ENCODE results near the gene HEYL.
"Not testable (repeated sequence)": the region's sequence is repeated elsewhere in the genome, so short reads cannot be mapped to it uniquely, and the experiment has no call there.

HEYL gene

DNA sequence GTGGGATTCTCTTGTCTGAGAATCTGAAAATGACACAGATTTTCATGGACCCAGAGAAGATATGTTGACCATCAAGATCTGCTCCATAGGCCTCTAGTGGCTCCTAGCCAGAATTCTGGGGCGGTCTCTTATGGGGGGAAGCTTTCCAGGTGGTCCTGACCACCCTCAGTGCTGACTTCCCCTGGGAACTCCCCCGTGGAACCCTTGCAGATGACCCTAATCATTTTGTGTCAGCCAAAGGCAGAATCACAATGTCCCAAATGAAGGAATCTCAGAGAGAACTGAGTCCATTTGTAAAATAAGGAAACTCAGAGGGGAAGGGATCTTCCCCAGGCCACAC, 3.6 kb downstream of the HEYL start:
- no peak for DNase-seq

DNA sequence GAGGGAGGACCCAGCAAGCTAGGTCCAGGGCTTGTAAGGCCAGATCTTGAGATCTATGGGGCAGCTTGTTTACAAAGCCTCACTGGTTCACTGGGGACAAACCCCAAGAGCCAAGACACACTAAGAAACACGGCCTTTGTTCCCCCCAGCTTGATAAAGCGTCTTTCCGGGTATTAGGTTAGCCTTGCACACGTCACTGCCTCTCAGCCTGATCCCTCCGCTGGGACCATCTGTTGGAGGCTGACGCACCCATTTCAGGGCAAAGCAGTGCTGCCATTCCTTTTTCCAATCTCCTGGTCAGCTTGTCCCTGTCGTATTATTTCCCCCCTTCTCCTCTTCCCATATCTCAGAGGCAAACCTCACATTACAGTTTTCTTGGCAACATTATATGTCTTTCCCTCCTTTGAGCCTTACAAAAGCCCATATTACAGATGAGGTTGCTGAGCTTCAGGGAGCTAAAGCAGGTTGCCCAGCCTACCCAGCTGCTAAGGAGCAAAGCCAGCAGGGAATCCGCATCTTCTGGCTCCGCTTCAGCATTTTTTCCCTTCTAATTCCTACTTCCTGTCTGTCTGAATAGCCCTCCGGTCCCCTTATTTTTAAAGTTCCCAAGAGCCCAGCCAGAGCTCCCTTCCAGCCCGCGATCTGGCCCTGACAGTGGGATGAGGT, 4.1 kb downstream of the HEYL start:
- DNase-seq: no peak

DNA sequence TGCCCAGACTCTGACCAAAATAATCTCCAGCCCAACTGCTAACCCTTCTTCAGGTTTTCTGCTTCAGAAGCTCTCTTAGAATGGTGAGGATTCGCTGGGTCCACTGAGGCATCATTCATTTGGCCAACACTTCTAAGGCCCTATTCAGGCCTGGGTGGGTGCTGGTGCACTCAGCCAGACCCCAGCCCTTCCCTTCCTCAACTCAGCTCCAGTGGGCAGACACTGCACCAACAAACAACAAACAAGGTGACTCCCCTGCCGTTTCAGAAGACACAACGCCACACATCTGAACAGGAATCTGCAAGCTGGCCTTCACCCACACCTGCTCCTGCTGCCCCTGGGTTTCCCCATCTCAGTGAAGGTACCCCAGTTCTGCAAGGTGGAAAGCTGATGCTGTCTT, 6.0 kb downstream of the HEYL start:
- DNase-seq: no peak

DNA sequence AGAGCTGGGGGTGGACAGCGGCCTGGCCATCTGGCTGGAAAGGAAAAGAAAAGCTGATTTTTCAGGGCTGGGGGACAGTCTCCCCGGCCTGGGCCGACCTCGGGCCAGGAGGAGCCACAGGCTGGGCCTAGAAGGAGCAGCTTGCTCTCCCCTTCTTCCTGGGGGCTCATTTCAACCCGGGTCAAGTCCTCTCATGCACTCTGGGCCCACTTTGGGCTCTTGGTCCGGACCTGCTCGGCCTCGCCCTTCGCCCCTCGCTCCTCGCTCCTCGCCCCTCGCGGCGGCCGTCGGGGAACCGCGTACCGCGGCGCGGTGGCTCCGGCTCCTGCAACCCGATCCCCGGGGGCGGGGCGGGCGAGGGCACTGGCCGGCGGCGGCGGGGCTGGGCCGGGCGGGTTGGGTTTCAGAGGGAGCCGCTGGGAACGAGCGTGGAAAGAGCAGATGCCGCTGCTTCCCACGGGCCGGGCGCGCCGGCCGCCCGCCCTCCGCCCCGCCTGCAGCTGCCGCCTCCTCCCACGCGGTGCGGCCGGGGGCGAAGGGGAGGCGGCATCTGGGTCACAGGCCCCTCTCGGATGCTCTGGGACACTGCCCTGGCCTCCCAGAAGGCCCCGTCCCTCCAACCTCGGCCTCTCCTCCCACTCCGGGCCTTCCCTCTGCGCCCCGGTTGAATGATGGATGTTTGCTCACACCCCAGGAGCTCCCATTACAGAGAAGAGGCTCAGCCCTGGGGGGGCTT, 6.6 kb downstream of the HEYL start:
- no peak for DNase-seq

DNA sequence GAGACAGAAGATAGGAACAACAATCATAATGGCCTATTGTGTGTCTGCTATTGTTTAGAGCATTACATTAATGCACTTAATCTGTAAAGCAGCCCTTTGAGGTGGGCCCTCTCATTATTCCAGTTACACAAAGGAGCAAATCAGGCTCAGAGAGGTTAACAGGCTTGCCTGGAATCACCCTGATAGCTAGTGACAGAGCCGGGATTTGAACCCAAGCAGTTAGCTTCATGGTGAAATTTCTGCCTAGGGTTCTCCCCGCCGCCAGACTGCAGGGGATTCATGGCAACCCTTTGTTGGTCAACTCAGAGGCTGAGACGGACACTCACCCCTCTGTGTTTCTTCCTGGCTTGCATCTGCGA, 7.1 kb downstream of the HEYL start:
- DNase-seq: no peak

DNA sequence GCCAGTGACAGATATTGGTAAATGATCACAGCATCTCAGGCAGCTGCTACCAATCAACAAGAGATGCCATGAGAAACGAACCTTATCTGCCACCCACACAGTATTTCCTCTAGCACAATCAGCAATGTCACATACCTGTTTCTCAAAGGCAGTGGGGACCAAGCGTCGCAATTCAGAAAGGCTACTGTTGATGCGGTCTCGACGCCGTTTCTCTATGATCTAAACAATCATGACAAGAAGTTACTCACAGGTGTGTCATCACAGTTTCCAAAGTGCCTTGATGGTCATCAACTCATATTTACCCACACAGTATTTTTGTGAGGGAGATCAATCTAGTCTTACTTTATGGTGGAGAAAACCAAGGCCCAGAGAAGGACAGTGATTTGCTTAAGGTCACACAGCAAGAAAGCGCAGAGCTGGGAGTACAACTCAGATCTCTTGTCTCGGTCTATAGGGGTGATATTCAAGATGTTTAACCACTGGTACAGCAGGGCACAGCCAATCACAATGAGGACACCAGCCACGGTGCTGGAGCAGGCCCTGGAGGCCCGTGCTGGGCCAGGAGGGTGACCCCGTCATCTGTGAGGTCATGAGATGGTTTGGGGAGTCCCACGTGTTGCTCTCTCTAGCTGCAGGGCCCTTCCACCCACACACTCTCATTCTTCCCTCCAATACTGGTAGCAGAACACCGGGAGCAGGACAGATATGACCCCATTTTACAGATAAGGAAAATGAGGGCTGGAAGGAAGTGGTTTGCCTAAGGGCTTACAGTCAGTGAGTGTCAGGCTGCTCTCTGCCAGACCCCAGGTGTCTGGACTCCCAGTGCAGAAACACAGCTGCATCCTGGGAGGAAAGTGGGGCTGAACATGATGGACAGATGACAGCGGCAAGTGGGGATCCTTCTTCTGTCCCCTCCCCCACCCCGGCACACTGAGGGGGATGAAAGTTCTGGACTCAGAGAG, 7.8 kb downstream of the HEYL start:
- no peak for DNase-seq

DNA sequence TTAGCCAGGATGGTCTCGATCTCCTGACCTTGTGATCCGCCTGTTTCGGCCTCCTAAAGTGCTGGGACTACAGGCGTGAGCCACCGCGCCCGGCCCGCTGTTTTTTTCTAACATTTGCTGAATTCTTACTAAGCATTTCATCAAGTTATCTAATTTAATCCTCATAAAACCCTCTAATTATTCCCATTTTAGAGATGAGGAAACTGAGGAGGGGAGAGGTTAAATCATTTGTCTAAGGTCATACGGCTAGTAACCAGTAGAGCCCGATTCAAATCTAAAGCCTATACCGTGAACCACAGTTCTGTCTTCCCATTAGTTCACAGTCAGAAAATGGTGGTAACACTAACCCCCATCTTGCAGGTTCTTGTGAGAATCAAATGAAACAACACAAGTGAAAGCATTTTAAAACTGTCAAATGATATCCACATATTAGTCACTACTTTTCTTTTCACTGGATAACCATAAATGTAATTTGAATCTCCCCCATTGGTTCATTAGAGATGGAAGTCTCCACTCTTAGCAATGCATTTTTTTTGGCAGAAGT, 10.6 kb downstream of the HEYL start:
- DNase-seq: no peak

DNA sequence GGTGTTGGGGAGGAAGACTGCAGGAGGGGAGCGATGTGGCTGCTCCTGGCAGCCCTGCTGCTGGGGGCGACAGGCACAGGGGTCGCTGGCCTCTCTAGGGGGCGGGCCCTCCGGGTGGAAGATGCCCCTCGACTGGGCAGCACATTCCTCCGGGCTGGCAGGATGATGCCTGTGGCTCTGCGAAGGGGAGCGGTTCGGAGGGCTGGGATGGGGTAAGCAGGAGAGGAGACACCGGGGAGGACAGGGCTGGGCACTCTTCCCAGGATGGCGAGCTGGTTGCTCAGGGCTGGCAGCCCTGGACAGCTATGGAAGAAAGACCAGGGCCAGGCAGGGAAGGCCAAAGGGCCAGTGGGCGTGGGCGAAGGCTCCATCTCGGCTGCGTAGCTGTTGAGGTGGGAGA, 12.8 kb downstream of the HEYL start:
- DNase-seq: no peak

DNA sequence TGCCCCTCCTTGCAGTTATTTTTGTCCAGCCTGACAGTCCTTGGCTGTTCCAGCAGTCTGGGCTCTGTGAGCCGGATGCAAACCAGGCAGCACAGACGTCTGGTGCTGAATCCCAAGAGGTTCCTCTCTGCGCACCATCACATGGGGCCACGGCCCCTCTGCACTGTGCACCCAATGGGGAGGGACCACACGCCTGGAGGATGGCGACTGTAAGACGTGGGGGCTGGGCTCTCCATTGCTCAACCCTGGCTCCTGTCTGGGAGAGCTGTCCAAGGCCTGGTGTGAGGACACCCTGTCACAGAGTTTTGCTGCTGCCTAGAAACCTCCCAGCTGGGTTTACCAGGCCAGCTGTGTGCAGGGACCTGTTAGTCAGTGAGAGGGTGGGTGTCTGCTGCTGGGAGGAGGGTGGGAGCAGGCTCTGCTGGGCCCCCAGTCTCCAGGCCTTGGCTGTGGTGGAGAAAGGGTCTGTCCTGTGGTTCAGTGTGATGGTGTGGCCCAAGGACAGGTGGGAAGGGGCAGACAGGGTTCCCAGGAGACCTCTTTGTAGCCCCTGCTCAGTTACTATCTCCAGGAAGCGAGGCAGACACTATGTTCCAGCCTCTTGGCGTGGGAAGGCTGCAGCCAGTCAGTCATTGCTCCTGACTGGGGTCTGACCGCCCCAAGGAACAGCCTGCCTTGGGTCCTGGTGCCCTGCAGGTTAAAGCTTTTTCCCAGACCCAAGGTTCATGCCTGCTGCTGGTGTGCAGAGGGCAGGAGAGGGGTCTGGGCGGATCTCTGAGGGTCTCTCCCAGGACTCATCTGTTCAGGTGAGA, 13.8 kb downstream of the HEYL start:
- DNase-seq: no peak

DNA sequence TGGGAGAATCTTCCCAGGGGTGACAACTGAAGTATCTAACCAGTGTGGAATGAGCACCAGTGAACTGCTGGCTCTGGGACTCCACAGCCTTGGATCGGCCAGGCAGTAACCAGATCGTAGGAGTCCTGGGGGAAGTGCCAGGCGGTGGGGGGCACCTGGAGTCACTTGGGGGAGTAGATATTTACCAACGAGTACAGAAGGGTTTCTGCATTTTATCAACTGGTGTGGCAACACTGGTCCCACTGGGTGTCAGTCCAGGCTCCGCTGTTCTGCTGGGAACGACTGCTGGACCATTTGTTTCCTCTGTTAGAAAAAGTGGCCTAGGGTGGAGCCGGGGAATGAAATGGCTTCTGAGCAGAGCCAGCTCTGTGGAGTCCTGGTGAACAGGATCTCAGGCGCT, 14.4 kb downstream of the HEYL start:
- DNase-seq: no peak

DNA sequence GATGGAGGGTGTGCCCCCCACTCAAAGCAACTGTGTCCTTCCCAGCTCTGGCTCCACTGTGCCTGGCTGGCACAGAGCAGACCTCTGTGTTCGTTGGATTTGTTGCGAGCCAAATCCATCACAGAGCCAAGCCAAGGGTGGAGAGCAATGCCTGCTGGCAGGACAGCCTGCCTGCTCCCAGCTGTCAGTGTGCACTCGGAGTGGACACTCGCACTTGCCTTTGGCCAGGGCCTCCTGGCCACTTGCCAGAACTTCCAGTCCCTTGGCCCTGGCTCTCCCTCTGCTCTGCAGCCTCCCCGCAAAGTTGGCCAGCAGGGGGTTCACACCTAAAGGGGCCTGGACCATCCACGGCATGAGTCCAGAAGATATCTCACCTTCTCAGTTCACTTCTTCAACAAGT, 16.4 kb downstream of the HEYL start:
- DNase-seq: no peak

DNA sequence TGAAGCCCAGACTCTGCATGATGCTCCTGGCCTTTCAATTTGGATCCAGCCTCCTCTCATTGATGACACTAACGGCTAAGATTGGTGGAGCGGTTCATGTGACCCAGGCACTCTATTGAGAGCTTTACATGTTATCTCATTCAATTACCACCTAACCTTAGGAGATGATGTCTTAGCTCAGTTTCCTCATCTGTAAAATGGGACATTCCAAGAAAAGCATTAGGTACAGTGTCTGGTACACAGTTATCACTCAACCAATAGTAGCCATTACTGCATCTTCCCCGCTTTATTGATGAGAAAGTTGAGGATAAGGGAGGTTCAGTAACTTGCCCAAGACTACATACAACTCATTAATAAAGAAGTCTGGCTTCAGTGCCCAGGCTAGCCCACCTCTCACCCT, 17.0 kb downstream of the HEYL start:
- no peak for DNase-seq

DNA sequence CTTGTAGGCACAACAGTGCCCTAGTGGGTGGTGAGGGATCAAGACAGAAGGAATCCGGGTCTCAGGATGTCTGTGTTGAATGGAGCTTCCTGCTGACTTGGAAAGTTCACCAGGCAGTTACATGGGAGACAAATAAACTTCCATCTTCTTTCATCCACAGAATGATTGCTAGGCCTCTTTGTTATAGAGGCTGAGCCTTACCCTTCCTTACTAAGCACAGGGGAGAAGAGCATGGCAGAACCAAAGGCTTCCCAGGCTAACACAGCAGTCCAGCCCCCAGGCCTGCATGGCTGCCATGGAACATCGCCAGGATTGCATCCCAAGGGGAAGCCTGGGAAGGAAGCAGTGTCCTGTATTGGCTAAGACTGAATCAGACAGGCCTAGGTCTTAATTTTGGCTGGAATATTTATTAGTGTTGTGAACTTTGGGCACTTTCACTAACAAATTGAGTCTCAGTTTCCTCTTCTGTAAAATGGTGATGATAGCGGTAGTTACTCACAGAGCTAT, 18.7 kb downstream of the HEYL start:
- DNase-seq: no peak

DNA sequence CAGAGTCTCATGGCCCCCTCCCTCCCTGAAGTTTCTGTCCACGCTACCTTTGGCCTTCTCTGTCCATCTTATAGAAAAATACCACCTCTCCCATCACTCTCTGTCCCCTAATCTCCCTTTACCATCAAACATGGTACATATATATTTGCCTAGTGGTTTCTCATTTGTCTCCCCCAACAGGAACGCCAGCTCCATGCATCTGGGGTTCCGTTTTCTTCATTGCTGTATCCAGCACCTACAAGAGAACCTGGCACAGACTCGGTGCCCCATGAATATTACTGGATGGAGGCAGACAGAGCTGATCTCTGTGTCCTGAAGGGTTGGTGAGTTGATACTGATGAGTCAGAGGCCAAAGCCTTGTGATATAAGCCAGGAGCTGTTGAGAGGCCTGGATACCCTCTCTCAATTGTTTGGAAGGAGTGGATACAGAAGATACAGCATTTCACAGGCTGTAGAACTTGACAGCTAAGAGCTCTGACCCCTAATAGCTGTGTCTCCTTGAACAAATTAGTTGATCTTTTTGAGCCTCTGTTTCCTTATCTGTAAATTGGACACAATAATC, 21.9 kb downstream of the HEYL start:
- no peak for DNase-seq

DNA sequence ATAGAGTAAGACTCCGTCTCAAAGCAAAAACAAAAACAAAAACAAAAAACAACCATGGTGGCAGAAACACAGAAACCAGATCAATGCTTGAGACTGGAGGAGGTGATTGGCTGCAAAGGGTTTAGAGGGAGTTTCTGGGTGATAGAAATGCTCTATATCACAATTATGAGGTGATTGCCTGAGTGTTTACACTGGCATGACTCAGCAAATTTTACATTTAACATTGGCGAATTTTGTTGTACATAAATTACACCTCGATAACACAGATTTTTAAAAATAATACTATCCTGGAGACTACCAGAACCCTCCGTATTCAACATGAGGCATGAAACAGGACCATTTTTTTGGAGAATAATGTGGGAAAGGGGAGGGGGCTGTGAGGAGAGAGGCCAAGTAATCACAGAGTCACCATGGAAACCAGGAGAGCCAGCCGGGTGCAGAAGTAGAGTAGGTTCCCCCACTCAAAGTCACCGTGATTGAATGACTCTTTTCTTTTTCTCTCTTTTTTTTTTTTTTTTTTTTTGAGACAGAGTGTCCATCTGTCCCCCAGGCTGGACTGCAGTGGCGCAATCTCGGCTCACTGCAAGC, 24.3 kb downstream of the HEYL start:
- DNase-seq: no peak

DNA sequence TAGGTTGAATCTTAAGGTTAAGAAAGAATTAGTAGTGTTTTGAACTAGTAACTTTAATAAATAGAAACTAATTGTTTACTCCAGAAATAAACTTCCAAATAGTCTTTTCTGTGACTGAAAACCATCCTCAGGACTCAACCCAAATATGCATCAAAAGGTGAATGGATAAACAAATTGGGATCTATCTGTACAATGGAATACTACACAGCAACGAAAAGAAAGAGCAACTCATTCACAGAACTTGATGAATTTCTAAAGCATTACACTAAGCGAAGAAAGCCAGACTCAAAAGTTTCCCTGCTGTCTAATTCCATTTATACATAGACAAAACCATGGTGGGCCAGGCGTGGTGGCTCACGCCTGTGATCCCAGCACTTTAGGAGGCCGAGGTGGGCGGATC, 25.0 kb downstream of the HEYL start:
- no peak for DNase-seq

DNA sequence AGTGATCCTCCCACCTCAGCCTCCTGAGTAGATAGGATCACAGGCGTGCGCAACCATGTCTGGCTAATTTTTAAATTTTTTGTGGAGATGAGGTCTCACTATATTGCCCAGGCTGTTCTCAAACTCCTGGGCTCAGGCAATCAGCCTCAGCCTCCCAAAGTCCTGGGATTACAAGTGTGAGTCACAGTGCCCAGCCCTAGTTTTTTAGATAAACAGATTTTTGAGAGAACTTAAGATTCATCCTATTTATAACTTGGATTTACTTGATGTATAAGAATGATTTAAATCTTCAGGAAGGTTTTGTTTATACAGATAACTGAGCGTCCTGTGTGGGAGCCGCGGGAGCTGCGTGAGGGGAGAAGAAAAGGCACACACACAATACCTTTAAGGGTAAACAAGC, 26.2 kb downstream of the HEYL start:
- no peak for DNase-seq

DNA sequence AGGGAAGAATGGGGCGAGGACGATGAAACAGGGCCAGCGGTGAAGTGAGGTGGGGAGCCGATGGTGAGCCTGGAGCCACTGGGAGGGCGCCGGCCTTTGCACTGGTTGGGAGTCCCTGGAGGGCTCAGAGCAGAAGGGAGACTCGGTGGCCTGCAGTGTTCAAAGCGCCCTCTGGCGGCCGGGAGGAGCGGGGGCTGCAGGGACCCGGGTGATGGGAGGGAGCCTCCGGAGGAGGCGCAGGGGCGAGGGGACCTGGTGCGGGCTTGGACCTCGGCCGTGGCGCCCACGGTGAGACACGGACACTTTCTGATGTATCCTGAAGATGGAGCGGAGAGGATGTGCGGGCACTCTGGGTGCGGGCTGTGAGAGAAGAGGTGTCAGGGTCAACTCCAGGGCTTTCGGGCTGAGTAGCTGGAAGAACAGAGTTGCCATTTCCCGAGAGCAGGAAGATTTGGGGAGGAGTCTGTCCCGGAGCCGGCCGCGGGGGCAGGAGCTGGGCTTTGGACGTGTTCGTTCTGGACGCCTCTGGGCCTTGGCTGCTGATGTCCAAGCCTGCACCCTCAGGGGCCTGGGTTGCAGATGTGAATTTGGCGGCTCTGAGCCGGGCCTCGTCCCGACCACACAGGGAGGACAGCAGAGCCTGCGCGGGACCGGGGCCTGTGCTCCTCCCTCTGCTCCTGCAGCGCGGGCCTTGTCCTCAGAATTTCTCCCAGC, 29.7 kb downstream of the HEYL start:
- DNase-seq: peak; percentile 66

DNA sequence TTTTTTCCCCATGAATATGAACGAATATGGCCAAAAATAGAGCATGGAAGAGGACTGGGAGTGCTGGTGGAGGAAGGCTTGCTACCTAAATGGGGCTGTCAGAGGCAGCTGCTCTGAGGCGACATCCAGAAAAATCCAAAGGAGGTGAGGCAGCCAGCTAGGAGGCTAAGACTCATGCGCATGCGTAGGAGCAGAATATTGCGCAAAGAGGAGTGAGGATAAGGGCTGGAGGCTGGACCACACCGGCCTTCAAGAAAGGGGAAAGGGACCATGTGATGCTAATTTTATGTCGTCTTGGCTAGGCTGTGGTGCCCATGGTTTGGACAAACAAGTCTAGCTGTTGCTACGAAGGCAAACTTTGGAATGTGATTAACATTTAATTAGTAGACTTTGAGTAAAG, 30.5 kb downstream of the HEYL start:
- no peak for DNase-seq

DNA sequence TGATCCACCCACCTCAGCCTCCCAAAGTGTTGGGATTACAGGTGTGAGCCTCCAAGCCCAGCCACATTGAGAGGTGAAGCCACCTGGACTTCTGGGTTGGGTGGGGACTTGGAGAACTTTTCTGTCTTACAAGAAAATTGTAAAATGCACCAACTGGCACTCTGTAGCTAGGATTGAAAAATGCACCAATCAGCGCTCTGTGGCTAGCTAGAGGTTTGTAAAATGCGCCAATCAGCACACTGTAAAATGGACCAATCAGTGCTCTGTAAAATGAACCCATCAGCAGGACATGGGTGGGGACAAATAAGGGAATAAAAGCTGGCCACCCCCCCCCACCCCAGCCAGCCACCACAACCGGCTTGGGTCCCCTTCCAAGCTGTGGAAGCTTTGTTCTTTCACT, 35.8 kb downstream of the HEYL start:
- DNase-seq: not testable (repeated sequence)

DNA sequence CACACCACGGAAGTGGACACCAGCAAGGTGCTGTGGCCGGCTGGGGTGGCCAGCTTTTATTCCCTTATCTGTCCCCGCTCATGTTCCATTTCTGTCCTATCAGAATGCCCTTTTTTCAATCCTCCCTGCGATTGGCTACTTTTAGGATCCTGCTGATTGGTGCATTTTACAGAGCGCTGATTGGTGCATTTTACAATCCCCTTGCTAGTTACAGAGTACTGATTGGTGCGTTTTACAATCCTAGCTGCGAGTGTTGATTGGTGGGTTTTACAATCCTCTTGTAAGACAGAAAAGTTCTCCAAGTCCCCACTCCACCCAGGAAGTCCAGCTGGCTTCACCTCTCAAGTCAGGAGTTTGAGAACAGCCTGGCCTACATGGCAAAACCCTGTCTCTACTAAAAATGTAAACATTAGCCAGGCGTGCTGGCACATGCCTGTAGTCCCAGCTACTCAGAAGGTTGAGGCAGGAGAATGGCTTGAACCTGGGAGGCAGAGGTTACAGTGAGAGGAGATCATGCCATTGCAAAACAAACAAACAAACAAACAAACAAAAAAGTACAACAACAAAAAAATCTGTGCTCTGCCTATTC, 37.7 kb downstream of the HEYL start:
- DNase-seq: not testable (repeated sequence)
